Ascending aorta (tissue), 2 donors: ENCODE results near the gene ERVV-1. TPM values are rescaled to one million over a fixed set of nuclear protein-coding genes. Genes with fewer than 3 reads are reported as not detected.

Source experiments
- DNase-seq, 2 donors: peaks; one replicate each; pipeline ENCODE4 v3.0.0-alpha.2; 2019; ENCODE audit warnings: low spot score in 2 of 2
- H3K27ac ChIP-seq, 2 donors: fragments of 200-600 bp; sonication (generic); one replicate each; pipeline ENCODE4 v1.5.1; 2016 to 2017; ENCODE audit warnings: mild to moderate bottlenecking in 1 of 2
- H3K27me3 ChIP-seq: fragments of 200-600 bp; sonication (generic); one replicate; pipeline ENCODE4 v1.5.1; 2017
- H3K36me3 ChIP-seq, 2 donors: fragments of 200-600 bp; sonication (generic); one replicate each; pipeline ENCODE4 v1.5.1; 2016
- H3K4me1 ChIP-seq, 2 donors: fragments of 200-600 bp; sonication (generic); one replicate each; pipeline ENCODE4 v1.5.1; 2016 to 2017; ENCODE audit warnings: mild to moderate bottlenecking in 1 of 2
- H3K4me3 ChIP-seq, 2 donors: fragments of 200-600 bp; sonication (generic); one replicate each; pipeline ENCODE4 v1.5.1; 2016 to 2017; ENCODE audit warnings: mild to moderate bottlenecking in 1 of 2
- H3K9me3 ChIP-seq, 2 donors: fragments of 200-600 bp; sonication (generic); one replicate each; pipeline ENCODE4 v1.5.1; 2016
- intact Hi-C: fragments of 100-400 bp; cut with DNase I; formaldehyde crosslinking; loops from one replicate; pipeline ENCODE4 v1.15.1; 2023
- total RNA-seq: library from RNA; depleted of rRNA; stranded (reverse); fragments of >200 nt; gene quantifications from one replicate; pipeline ENCODE4 v1.1.0, GENCODE V29; 2016
- TF ChIP-seq, protein P1 (sequence below), 3 experiments: fragments of 200-600 bp in 2 of 3; fragments of 450-650 bp in 1 of 3; sonication (generic) in 2 of 3; IDR thresholded peaks; one replicate each; pipeline ENCODE4 v1.5.1; 2016 to 2019; ENCODE audit warnings: antibody characterized with exemption in 3 of 3, mild to moderate bottlenecking in 1 of 3, moderate library complexity in 1 of 3

ERVV-1 gene
- total RNA-seq, 1 donor from 2014 or later = not detected

DNA sequence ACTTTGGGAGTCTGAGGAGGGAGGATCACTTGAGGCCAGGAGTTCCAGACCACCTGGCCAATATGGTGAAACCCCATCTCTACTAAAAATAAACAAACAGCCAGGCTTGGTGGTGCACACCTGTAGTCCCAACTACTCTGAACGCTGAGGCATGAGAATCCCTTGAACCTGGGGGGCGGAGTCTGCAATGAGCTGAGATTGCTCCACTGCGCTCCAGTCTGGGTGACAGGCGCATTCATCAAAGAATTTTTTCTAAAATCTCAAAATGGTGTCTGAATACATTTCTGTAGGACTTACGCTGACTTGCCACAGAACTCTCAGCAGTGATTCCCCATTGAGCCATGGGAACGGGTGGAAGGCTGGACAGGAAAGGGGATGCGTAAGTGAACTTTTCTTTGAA lies 18.0 kb upstream of the ERVV-1 start:
- TF ChIP-seq, protein P1, sequence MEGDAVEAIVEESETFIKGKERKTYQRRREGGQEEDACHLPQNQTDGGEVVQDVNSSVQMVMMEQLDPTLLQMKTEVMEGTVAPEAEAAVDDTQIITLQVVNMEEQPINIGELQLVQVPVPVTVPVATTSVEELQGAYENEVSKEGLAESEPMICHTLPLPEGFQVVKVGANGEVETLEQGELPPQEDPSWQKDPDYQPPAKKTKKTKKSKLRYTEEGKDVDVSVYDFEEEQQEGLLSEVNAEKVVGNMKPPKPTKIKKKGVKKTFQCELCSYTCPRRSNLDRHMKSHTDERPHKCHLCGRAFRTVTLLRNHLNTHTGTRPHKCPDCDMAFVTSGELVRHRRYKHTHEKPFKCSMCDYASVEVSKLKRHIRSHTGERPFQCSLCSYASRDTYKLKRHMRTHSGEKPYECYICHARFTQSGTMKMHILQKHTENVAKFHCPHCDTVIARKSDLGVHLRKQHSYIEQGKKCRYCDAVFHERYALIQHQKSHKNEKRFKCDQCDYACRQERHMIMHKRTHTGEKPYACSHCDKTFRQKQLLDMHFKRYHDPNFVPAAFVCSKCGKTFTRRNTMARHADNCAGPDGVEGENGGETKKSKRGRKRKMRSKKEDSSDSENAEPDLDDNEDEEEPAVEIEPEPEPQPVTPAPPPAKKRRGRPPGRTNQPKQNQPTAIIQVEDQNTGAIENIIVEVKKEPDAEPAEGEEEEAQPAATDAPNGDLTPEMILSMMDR (IDR thresholded peaks at IDR 0.05) = no peak
- Histone ChIP-seq H3K36me3 (no peaks in the 10 kb centered on the region), H3K9me3 (no peaks in the 10 kb centered on the region), H3K27me3 (no peaks in the 10 kb centered on the region), H3K27ac (no peak overlapping the region), H3K4me1 (peaks cover 8 to 10% of the 10 kb centered on the region in 2 donors), H3K4me3 (no peak overlapping the region)
- intact Hi-C loops = no loop called here
- DNase-seq = no peak

DNA sequence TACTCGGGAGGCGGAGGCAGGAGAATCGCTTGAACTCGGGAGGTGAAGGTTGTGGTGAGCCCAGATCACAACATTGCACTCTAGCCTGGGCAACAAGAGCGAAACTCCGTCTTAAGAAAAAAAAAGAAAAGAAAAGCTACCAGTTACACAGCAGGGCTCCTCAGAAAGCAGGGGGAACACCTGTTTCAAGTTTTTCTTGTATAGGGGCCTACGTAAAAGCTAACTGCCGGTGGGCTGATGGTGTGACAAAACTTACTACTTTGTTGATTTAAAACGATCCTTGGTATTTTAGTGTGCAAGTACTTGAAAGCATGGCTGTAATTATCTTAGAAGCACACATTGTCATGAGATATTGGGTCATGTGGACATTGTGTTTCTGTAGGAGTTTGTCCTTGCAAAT lies 15.7 kb upstream of the ERVV-1 start:
- no peak overlapping the region for H3K27ac ChIP-seq
- H3K4me1 ChIP-seq = no peaks in the 10 kb centered on the region
- DNase-seq = no peak
- no peaks in the 10 kb centered on the region for H3K27me3 ChIP-seq
- no peaks in the 10 kb centered on the region for H3K9me3 ChIP-seq
- intact Hi-C loops = no loop called here
- H3K36me3 ChIP-seq = no peaks in the 10 kb centered on the region
- H3K4me3 ChIP-seq = no peak overlapping the region
- TF ChIP-seq, protein P1 (IDR thresholded peaks at IDR 0.05) = no peak

DNA sequence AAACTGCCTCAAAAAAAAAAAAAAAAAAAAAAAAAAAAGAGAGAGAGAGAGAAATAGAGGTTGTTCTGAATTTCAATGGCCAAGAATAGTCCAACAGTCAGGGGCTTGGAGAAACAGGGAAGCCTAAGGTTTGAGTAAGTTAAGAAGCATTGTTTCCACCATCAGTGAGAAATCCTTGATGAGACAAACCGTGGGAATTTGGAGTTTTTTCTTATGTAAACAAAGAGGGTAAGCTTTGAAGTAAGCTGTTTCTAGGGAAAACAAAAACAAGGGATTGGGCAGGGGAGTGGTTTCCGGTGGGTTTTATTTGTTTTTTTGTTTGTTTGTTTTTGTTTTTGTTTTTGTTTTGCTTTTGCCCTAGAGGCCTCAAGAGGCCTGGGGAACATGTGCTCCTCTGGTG lies 11.2 kb upstream of the ERVV-1 start:
- Histone ChIP-seq H3K36me3 (no peaks in the 10 kb centered on the region), H3K4me1 (no peaks in the 10 kb centered on the region), H3K9me3 (no peaks in the 10 kb centered on the region), H3K27me3 (no peaks in the 10 kb centered on the region), H3K4me3 (no peak overlapping the region), H3K27ac (no peak overlapping the region)
- intact Hi-C loops = no loop called here
- no peak for DNase-seq
- TF ChIP-seq, protein P1 (IDR thresholded peaks at IDR 0.05) = no peak

DNA sequence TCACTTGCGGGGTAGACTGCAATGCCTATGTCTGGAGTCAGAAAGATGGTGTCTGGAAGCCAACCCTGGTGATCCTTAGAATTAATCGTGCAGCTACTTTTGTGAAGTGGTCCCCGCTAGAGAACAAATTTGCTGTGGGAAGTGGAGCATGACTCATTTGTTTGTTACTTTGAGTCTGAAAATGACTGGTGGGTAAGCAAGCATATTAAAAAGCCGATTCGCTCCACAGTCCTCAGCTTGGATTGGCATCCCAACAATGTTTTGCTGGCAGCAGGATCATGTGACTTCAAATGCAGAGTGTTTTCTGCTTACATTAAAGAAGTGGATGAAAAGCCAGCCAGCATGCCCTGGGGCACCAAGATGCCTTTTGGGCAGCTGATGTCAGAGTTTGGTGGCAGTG lies 9.5 kb upstream of the ERVV-1 start:
- Histone ChIP-seq H3K4me1 (no peaks in the 10 kb centered on the region), H3K27me3 (no peaks in the 10 kb centered on the region), H3K27ac (no peak overlapping the region), H3K36me3 (no peaks in the 10 kb centered on the region), H3K4me3 (no peak overlapping the region), H3K9me3 (no peaks in the 10 kb centered on the region)
- TF ChIP-seq, protein P1 (IDR thresholded peaks at IDR 0.05) = no peak
- intact Hi-C loops = no loop called here
- no peak for DNase-seq

DNA sequence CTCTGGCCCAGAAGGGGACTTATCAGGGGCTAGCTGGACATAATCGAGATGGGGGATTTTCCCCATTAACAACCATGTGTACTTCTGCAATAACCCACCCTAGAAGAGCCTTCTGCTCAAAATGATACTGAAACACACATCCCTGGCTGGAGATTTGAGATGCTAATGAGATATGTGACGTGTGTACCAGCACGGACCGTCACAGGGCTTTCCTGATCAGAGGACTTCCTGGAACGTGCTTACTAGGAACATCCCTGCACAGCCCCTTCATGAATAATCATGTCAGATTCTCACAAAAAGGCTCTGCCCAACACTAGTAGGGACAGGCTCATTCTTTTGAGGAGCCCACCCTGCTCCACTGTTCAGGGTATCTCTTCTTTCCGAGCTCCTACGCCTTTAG lies 6.5 kb upstream of the ERVV-1 start:
- TF ChIP-seq, protein P1 (IDR thresholded peaks at IDR 0.05) = no peak
- no peak overlapping the region for H3K27ac ChIP-seq
- H3K4me3 ChIP-seq = no peak overlapping the region
- intact Hi-C loops = no loop called here
- H3K27me3 ChIP-seq = no peaks in the 10 kb centered on the region
- H3K4me1 ChIP-seq = no peaks in the 10 kb centered on the region
- no peaks in the 10 kb centered on the region for H3K9me3 ChIP-seq
- no peak for DNase-seq
- no peaks in the 10 kb centered on the region for H3K36me3 ChIP-seq

DNA sequence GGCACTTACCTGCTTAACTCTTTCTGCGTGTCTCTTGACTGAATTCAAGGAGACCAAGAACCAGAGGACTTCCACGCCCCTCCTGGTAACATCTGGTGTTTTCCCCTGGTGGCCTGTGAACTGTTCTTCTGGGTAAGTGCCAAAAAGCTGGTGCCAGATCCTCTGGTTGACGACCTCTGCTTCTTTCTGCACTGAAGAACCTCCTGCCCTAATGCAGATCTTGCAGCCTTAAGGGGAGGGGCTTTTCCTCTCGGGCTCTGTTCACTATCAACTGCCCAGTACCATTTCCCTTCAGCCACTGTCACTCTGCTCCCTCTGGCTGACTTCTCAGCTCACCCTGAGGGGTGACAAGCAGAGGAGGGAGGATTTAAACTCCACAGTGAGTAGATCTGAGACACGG lies 6.1 kb upstream of the ERVV-1 start:
- Histone ChIP-seq H3K27ac (no peak overlapping the region), H3K9me3 (no peaks in the 10 kb centered on the region), H3K27me3 (no peaks in the 10 kb centered on the region), H3K4me1 (no peaks in the 10 kb centered on the region), H3K4me3 (no peak overlapping the region), H3K36me3 (no peaks in the 10 kb centered on the region)
- TF ChIP-seq, protein P1 (IDR thresholded peaks at IDR 0.05) = no peak
- DNase-seq = no peak
- intact Hi-C loops = no loop called here
